HEK293 (cell line): ENCODE measurements around the gene TMEM270.
A peak's percentile ranks its signal among the peaks of the same experiment; 100 is the strongest.

Experiments used
- ATF2 ChIP-seq: fragments of 450-650 bp; formaldehyde crosslinking; IDR thresholded peaks from 2 replicates; pipeline ENCODE4 v1.5.1; 2016; ENCODE audit warnings: missing biosample characterization, missing genetic modification characterization, low read depth
- GFI1B ChIP-seq: fragments of 450-650 bp; formaldehyde crosslinking; IDR thresholded peaks from 2 replicates; pipeline ENCODE4 v1.5.1; 2016; ENCODE audit warnings: missing biosample characterization, missing genetic modification characterization
- GLI4 ChIP-seq: fragments of 450-650 bp; formaldehyde crosslinking; IDR thresholded peaks from 2 replicates; pipeline ENCODE4 v1.5.1; 2016; ENCODE audit warnings: missing biosample characterization, missing genetic modification characterization
- HOXC10 ChIP-seq: sonication (generic); formaldehyde crosslinking; IDR thresholded peaks from 2 replicates; pipeline ENCODE4 v1.8.1; 2023; ENCODE audit warnings: mild to moderate bottlenecking, missing genetic modification reagents
- SCRT1 ChIP-seq: fragments of 450-650 bp; formaldehyde crosslinking; IDR thresholded peaks from 2 replicates; pipeline ENCODE4 v1.5.1; 2016; ENCODE audit warnings: missing biosample characterization, missing genetic modification characterization, borderline replicate concordance
- SETDB1 ChIP-seq: IDR thresholded peaks from one replicate; pipeline ENCODE4 v1.6.1; 2017; ENCODE audit warnings: mild to moderate bottlenecking, low read length, moderate library complexity, mixed read lengths; ENCODE audit not compliant: insufficient read length
- SP7 ChIP-seq: fragments of 450-650 bp; formaldehyde crosslinking; IDR thresholded peaks from 2 replicates; pipeline ENCODE4 v1.5.1; 2016; ENCODE audit warnings: missing biosample characterization, missing genetic modification characterization
- YY2 ChIP-seq: fragments of 450-650 bp; formaldehyde crosslinking; IDR thresholded peaks from 2 replicates; pipeline ENCODE4 v1.5.1; 2016; ENCODE audit warnings: missing biosample characterization, missing genetic modification characterization
- ZBTB26 ChIP-seq: fragments of 450-650 bp; formaldehyde crosslinking; optimal IDR thresholded peaks from 2 replicates; pipeline ENCODE3; 2016; ENCODE audit warnings: missing biosample characterization, mild to moderate bottlenecking, missing genetic modification characterization
- ZBTB48 ChIP-seq: fragments of 450-650 bp; formaldehyde crosslinking; IDR thresholded peaks from 2 replicates; pipeline ENCODE4 v1.5.1; 2016; ENCODE audit warnings: missing biosample characterization, missing genetic modification characterization
- ZEB2 ChIP-seq: fragments of 450-650 bp; formaldehyde crosslinking; IDR thresholded peaks from 2 replicates; pipeline ENCODE4 v1.5.1; 2016; ENCODE audit warnings: missing biosample characterization, missing genetic modification characterization
- ZFHX2 ChIP-seq: fragments of 450-650 bp; formaldehyde crosslinking; conservative IDR thresholded peaks from 2 replicates; pipeline ENCODE4 v1.5.1; 2016; ENCODE audit warnings: missing biosample characterization, missing genetic modification characterization
- ZFP41 ChIP-seq: fragments of 450-650 bp; formaldehyde crosslinking; IDR thresholded peaks from 2 replicates; pipeline ENCODE4 v1.5.1; 2016; ENCODE audit warnings: missing biosample characterization, missing genetic modification characterization, borderline replicate concordance
- ZNF112 ChIP-seq: fragments of 450-650 bp; formaldehyde crosslinking; IDR thresholded peaks from 2 replicates; pipeline ENCODE4 v1.5.0; 2017; ENCODE audit warnings: missing biosample characterization, missing genetic modification characterization
- ZNF114 ChIP-seq: fragments of 450-650 bp; formaldehyde crosslinking; IDR thresholded peaks from 2 replicates; pipeline ENCODE4 v1.5.0; 2017; ENCODE audit warnings: missing biosample characterization, missing genetic modification characterization
- ZNF2 ChIP-seq: fragments of 450-650 bp; formaldehyde crosslinking; IDR thresholded peaks from 2 replicates; pipeline ENCODE4 v1.5.1; 2016; ENCODE audit warnings: missing biosample characterization, missing genetic modification characterization
- ZNF24 ChIP-seq: fragments of 450-650 bp; formaldehyde crosslinking; IDR thresholded peaks from 2 replicates; pipeline ENCODE4 v1.5.1; 2016; ENCODE audit warnings: missing biosample characterization, missing genetic modification characterization
- ZNF266 ChIP-seq: fragments of 450-650 bp; formaldehyde crosslinking; IDR thresholded peaks from 2 replicates; pipeline ENCODE4 v1.5.1; 2016; ENCODE audit warnings: missing biosample characterization, missing genetic modification characterization, low read depth
- ZNF302 ChIP-seq: fragments of 450-650 bp; formaldehyde crosslinking; IDR thresholded peaks from 2 replicates; pipeline ENCODE4 v1.5.1; 2016; ENCODE audit warnings: missing biosample characterization, missing genetic modification characterization, low read depth
- ZNF529 ChIP-seq: fragments of 450-650 bp; formaldehyde crosslinking; IDR thresholded peaks from 2 replicates; pipeline ENCODE4 v1.5.1; 2017; ENCODE audit warnings: missing genetic modification characterization, missing biosample characterization; ENCODE audit not compliant: insufficient replicate concordance
- ZNF555 ChIP-seq: fragments of 450-650 bp; formaldehyde crosslinking; conservative IDR thresholded peaks from 2 replicates; pipeline ENCODE4 v1.5.1; 2017; ENCODE audit warnings: missing biosample characterization, mild to moderate bottlenecking, missing genetic modification characterization, inconsistent platforms
- ZNF623 ChIP-seq: fragments of 450-650 bp; formaldehyde crosslinking; IDR thresholded peaks from 2 replicates; pipeline ENCODE4 v1.5.1; 2016; ENCODE audit warnings: missing biosample characterization, missing genetic modification characterization
- ZNF704 ChIP-seq: fragments of 450-650 bp; formaldehyde crosslinking; IDR thresholded peaks from 2 replicates; pipeline ENCODE4 v1.5.1; 2016; ENCODE audit warnings: missing biosample characterization, missing genetic modification characterization
- ZNF776 ChIP-seq: fragments of 450-650 bp; formaldehyde crosslinking; IDR thresholded peaks from 2 replicates; pipeline ENCODE4 v1.5.0; 2017; ENCODE audit warnings: missing biosample characterization, missing genetic modification characterization, borderline replicate concordance
- ZNF843 ChIP-seq: fragments of 450-650 bp; formaldehyde crosslinking; IDR thresholded peaks from 2 replicates; pipeline ENCODE4 v1.5.1; 2016; ENCODE audit warnings: missing biosample characterization, missing genetic modification characterization
- TF ChIP-seq, protein P1 (sequence below): fragments of 450-650 bp; IDR thresholded peaks from 2 replicates; pipeline ENCODE4 v1.5.1; 2018; ENCODE audit warnings: missing biosample characterization, mild to moderate bottlenecking, missing genetic modification characterization
- TF ChIP-seq, protein P2 (sequence below): fragments of 450-650 bp; formaldehyde crosslinking; IDR thresholded peaks from 2 replicates; pipeline ENCODE4 v1.5.1; 2016; ENCODE audit warnings: missing biosample characterization, missing genetic modification characterization
- TF ChIP-seq, protein P3 (sequence below): fragments of 450-650 bp; formaldehyde crosslinking; IDR thresholded peaks from 2 replicates; pipeline ENCODE4 v1.5.1; 2016; ENCODE audit warnings: missing biosample characterization, missing genetic modification characterization

TMEM270 gene

GRCh38 chr7:73828107-73828803 lies 32.7 kb upstream of the TMEM270 start (continued):
- TF ChIP-seq ZFP41 (tag by site-specific recombination) (no peak), ZNF266 (no peak), SETDB1 (no peak), ATF2 (tag by site-specific recombination) (peak; percentile 96), YY2 (tag by site-specific recombination) (0 out of 2 replicates have a peak, but pooled peaks have one; percentile 12), GLI4 (tag by site-specific recombination) (no peak), ZNF302 (tag by site-specific recombination) (no peak), ZBTB26 (no peak), ZEB2 (tag by site-specific recombination) (peak; percentile 86), GFI1B (no peak), SCRT1 (tag by site-specific recombination) (no peak), ZNF114 (tag by site-specific recombination) (no peak), SP7 (tag by site-specific recombination) (peak; percentile 87), ZNF112 (tag by site-specific recombination) (no peak), ZBTB48 (tag by site-specific recombination) (no peak), ZNF704 (no peak), ZFHX2 (tag by site-specific recombination) (no peak), ZNF776 (tag by site-specific recombination) (no peak), HOXC10 (no peak), ZNF623 (tag by site-specific recombination) (no peak), ZNF2 (tag by site-specific recombination) (peak; percentile 58; the same call in 1 of the 2 replicates), ZNF843 (tag by site-specific recombination) (peak; percentile 84; the same call in 1 of the 2 replicates), ZNF24 (tag by site-specific recombination) (peak; percentile 70; the same call in 1 of the 2 replicates), ZNF555 (tag by site-specific recombination) (no peak), ZNF529 (tag by site-specific recombination) (no peak)
- TF ChIP-seq, protein P1, sequence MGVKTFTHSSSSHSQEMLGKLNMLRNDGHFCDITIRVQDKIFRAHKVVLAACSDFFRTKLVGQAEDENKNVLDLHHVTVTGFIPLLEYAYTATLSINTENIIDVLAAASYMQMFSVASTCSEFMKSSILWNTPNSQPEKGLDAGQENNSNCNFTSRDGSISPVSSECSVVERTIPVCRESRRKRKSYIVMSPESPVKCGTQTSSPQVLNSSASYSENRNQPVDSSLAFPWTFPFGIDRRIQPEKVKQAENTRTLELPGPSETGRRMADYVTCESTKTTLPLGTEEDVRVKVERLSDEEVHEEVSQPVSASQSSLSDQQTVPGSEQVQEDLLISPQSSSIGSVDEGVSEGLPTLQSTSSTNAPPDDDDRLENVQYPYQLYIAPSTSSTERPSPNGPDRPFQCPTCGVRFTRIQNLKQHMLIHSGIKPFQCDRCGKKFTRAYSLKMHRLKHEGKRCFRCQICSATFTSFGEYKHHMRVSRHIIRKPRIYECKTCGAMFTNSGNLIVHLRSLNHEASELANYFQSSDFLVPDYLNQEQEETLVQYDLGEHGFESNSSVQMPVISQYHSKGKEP (tag by site-specific recombination): no peak
- TF ChIP-seq, protein P2, sequence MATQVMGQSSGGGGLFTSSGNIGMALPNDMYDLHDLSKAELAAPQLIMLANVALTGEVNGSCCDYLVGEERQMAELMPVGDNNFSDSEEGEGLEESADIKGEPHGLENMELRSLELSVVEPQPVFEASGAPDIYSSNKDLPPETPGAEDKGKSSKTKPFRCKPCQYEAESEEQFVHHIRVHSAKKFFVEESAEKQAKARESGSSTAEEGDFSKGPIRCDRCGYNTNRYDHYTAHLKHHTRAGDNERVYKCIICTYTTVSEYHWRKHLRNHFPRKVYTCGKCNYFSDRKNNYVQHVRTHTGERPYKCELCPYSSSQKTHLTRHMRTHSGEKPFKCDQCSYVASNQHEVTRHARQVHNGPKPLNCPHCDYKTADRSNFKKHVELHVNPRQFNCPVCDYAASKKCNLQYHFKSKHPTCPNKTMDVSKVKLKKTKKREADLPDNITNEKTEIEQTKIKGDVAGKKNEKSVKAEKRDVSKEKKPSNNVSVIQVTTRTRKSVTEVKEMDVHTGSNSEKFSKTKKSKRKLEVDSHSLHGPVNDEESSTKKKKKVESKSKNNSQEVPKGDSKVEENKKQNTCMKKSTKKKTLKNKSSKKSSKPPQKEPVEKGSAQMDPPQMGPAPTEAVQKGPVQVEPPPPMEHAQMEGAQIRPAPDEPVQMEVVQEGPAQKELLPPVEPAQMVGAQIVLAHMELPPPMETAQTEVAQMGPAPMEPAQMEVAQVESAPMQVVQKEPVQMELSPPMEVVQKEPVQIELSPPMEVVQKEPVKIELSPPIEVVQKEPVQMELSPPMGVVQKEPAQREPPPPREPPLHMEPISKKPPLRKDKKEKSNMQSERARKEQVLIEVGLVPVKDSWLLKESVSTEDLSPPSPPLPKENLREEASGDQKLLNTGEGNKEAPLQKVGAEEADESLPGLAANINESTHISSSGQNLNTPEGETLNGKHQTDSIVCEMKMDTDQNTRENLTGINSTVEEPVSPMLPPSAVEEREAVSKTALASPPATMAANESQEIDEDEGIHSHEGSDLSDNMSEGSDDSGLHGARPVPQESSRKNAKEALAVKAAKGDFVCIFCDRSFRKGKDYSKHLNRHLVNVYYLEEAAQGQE (tag by site-specific recombination): no peak
- TF ChIP-seq, protein P3, sequence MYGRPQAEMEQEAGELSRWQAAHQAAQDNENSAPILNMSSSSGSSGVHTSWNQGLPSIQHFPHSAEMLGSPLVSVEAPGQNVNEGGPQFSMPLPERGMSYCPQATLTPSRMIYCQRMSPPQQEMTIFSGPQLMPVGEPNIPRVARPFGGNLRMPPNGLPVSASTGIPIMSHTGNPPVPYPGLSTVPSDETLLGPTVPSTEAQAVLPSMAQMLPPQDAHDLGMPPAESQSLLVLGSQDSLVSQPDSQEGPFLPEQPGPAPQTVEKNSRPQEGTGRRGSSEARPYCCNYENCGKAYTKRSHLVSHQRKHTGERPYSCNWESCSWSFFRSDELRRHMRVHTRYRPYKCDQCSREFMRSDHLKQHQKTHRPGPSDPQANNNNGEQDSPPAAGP (tag by site-specific recombination): peak; percentile 85
